ENCODE results near the gene BMP8A.
"Not testable (repeated sequence)": the region's sequence is repeated elsewhere in the genome, so short reads cannot be mapped to it uniquely, and the experiment has no call there.

The BMP8A gene

GRCh38 chr1:39494671-39495410 lies 3.4 kb downstream of the BMP8A start:
- H3K27ac ChIP-seq: no peak overlapping the region
- TF ChIP-seq, protein P1, sequence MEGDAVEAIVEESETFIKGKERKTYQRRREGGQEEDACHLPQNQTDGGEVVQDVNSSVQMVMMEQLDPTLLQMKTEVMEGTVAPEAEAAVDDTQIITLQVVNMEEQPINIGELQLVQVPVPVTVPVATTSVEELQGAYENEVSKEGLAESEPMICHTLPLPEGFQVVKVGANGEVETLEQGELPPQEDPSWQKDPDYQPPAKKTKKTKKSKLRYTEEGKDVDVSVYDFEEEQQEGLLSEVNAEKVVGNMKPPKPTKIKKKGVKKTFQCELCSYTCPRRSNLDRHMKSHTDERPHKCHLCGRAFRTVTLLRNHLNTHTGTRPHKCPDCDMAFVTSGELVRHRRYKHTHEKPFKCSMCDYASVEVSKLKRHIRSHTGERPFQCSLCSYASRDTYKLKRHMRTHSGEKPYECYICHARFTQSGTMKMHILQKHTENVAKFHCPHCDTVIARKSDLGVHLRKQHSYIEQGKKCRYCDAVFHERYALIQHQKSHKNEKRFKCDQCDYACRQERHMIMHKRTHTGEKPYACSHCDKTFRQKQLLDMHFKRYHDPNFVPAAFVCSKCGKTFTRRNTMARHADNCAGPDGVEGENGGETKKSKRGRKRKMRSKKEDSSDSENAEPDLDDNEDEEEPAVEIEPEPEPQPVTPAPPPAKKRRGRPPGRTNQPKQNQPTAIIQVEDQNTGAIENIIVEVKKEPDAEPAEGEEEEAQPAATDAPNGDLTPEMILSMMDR (conservative IDR thresholded peaks at IDR 0.05): no peak
- no peak for TF ChIP-seq ZFX (IDR thresholded peaks at IDR 0.05)

DNA sequence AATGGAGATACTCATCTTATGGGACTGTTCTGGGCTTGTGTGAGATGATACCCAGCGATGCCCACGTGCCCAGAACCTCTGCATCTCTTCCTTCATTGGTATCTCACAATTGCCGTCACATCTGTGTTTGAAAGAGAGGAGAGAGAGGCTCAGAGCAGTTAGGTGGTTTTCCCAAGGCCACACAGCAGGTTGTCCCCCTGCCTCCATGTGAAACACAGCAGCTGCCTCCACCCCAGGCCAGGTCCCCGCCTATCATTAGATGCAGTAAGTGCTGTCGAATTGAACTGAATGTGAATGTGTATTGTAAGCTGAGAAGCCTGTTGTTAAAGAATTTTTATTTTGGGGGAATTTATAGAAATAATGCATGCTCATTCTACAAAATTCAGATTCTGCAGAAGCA lies 5.1 kb downstream of the BMP8A start:
- H3K27ac ChIP-seq: not testable (repeated sequence)

DNA sequence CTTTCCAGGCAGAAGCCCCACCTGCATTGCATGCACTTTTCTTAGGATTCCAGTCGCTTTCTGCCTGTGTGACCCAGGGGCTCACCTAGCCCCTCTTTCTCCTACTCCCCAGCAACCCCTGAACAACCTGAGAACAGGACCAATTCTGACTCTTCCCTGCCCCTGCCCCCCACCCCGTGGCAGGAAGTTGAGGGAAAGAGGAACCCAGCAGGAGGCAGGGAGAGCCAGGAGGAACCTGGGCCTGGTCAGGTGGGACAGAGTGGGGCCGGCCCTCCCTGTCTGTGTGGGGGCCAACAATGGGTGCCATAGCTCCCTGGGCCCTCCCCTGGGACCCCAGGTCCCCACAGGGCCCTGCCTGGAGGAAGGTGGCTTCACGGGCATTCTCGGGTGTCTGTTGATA lies 6.1 kb downstream of the BMP8A start:
- H3K27ac ChIP-seq: no peak overlapping the region
- TF ChIP-seq ZFX (IDR thresholded peaks at IDR 0.05): no peak
- TF ChIP-seq, protein P1 (conservative IDR thresholded peaks at IDR 0.05): no peak

GRCh38 chr1:39498096-39498710 lies 6.8 kb downstream of the BMP8A start:
- H3K27ac ChIP-seq: not testable (repeated sequence)

- H3K27ac ChIP-seq: not testable (repeated sequence)
Observed at GRCh38 chr1:39498821-39499220, 7.4 kb downstream of the BMP8A start.

DNA sequence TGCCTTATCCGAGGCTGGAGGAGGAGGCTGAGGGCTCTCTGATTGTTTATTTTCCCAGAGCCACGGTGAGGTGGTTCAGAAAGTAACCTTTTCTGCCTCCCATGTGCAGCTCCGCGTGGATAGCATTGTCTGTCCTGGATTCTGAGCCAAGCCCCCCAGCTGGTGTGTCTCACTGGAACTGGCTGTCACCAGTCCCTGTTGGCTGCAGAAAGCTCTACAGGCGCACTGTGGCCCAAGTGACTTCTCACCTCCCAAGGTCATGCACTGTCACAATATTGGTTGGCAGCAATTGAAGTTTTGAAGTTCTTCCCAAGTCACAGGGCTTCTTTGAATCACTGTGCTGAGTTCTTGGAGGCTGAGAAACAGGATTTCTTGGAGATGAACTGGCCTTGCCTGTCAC lies 8.2 kb downstream of the BMP8A start:
- no peak for TF ChIP-seq ZFX (IDR thresholded peaks at IDR 0.05)
- TF ChIP-seq, protein P1 (conservative IDR thresholded peaks at IDR 0.05): no peak
- H3K27ac ChIP-seq: no peak overlapping the region

DNA sequence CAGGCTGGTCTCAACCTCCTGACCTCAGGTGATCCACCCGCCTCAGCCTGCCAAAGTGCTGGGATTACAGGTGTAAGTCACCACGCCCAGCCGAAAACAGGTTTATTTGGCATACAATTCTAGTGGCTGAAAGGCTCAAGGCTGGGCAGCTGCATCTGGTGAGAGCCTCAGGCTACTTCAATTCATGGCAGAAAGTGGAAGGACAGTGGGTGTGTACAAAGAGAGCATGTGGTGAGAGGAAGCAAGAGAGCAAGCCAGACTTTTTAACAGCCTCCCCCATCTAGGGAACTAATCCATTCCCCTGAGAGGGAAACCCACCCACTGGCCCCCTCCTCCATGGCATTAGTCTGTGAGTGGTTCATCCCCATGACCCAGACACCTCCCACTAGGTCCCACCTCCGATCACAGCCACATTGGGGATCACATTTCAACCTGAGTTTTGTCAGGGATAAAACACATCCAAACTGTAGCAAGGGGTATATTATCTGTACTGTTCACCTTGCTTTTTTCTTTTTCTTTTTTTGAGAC lies 9.5 kb downstream of the BMP8A start:
- peak overlapping the region; percentile 7; the same call in 1 of the 2 replicates for H3K27ac ChIP-seq
- TF ChIP-seq, protein P1 (conservative IDR thresholded peaks at IDR 0.05): no peak
- no peak for TF ChIP-seq ZFX (IDR thresholded peaks at IDR 0.05)

DNA sequence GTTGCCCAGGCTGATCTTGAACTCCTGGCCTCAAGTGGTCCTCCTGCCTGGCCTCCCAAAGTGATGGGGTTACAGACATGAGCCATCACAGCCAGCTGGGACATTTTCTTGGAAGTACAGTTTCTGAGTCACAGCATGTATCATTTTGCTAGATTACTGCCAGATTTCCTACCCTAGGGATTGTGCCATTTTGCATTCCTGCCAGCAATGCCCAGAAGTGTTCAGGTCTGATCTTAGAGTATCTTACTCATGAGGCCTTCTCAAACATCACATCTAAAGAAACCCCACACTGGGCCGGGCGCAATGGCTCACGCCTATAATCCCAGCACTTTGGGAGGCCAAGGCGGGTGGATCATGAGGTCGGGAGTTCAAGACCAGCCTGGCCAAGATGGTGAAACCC lies 10.2 kb downstream of the BMP8A start:
- H3K27ac ChIP-seq: no peak overlapping the region; the same call in 1 of the 2 replicates
- no peak for TF ChIP-seq ZFX (IDR thresholded peaks at IDR 0.05)
- TF ChIP-seq, protein P1 (conservative IDR thresholded peaks at IDR 0.05): no peak

DNA sequence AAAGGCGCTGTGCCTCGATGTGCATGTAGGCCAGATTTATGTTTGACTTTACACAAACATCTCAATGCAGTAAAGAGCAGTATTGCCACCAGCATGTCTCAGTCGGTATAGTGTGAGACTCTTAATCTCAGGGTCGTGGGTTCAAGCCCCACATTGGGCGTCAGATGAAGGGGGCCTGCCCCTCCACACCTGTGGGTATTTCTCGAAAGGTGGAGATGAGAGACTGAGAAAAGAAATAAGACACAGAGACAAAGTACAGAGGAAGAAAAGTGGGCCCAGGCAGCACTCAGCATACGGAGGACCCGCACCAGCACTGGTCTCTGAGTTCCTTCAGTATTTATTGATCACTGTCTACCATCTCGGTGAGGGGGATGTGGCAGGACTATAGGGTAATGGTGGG lies 13.0 kb downstream of the BMP8A start:
- not testable (repeated sequence) for H3K27ac ChIP-seq
